DMS53 (cell line): ENCODE measurements around the gene KIF1B.
A peak's percentile ranks its signal among the peaks of the same experiment; 100 is the strongest.
"Not testable (repeated sequence)": the region's sequence is repeated elsewhere in the genome, so short reads cannot be mapped to it uniquely, and the experiment has no call there.

Source experiments
- DNase-seq: peaks from one replicate; lab custom pipeline; 2025; lab: John Stamatoyannopoulos, UW

KIF1B gene

GRCh38 chr1:10426535-10426848, 216.1 kb downstream of the KIF1B start:
- not testable (repeated sequence) for DNase-seq

GRCh38 chr1:10428984-10429383, 218.6 kb downstream of the KIF1B start:
- DNase-seq, result no peak

- DNase-seq, result peak; percentile 71
These were observed 219.5 kb downstream of the KIF1B start for GRCh38 chr1:10429868-10430215.

GRCh38 chr1:10430216-10431069, 220.1 kb downstream of the KIF1B start, which contains the start of gene CENPS:
Gene CENPS (plus strand): TSS chr1:10430433. CDS start chr1:10430518, 85 bp downstream.
- DNase-seq, result peak; percentile 93
